PFSK-1 (cell line): ENCODE measurements around the gene HMCN2.

Source experiments
- SIN3A ChIP-seq: IDR thresholded peaks from 2 replicates; pipeline ENCODE4 v1.6.1; 2012; ENCODE audit warnings: mild to moderate bottlenecking, low read length, moderate library complexity, borderline replicate concordance; ENCODE audit not compliant: insufficient read depth
- TAF1 ChIP-seq: IDR thresholded peaks from 2 replicates; pipeline ENCODE4 v1.6.1; 2012; ENCODE audit warnings: low read length, control low read depth, borderline replicate concordance; ENCODE audit not compliant: insufficient read depth
- TF ChIP-seq, protein P1 (sequence below), 2 experiments: IDR thresholded peaks; 2 replicates each; pipeline versions ENCODE4 v1.6.1 to v1.8.0; 2011 to 2012; ENCODE audit warnings: low read depth in 2 of 2, low read length in 2 of 2, control low read depth in 1 of 2, inconsistent platforms in 1 of 2, mild to moderate bottlenecking in 1 of 2, moderate library complexity in 1 of 2; ENCODE audit not compliant: insufficient read depth in 1 of 2

DNA sequence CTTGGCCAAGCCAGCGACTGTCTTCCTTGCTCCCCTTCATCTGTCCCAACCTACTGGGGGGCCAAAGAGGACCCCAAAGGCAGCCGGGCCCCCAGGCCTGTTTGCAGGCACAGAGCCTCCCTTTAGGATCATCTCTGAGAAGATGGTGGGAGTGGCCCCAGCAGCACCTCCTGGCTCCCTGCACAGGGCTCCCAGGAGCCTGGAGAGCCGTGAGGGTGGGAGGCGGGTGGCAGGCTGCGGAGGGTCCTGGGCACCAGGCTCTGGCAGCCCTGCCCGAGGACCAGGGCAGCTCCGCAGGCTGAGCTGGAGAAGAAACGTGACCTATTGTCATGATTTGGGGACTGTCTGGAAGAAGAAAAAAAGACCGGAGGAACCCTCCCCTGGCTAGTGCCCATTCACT is 212.6 kb downstream of the HMCN2 start:
- no peak for TF ChIP-seq SIN3A
- TF ChIP-seq TAF1 = no peak
- TF ChIP-seq, protein P1, sequence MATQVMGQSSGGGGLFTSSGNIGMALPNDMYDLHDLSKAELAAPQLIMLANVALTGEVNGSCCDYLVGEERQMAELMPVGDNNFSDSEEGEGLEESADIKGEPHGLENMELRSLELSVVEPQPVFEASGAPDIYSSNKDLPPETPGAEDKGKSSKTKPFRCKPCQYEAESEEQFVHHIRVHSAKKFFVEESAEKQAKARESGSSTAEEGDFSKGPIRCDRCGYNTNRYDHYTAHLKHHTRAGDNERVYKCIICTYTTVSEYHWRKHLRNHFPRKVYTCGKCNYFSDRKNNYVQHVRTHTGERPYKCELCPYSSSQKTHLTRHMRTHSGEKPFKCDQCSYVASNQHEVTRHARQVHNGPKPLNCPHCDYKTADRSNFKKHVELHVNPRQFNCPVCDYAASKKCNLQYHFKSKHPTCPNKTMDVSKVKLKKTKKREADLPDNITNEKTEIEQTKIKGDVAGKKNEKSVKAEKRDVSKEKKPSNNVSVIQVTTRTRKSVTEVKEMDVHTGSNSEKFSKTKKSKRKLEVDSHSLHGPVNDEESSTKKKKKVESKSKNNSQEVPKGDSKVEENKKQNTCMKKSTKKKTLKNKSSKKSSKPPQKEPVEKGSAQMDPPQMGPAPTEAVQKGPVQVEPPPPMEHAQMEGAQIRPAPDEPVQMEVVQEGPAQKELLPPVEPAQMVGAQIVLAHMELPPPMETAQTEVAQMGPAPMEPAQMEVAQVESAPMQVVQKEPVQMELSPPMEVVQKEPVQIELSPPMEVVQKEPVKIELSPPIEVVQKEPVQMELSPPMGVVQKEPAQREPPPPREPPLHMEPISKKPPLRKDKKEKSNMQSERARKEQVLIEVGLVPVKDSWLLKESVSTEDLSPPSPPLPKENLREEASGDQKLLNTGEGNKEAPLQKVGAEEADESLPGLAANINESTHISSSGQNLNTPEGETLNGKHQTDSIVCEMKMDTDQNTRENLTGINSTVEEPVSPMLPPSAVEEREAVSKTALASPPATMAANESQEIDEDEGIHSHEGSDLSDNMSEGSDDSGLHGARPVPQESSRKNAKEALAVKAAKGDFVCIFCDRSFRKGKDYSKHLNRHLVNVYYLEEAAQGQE (IDR thresholded peaks at IDR 0.05; ENCODE audit: insufficient read depth in 1 of 2, low read depth in 2 of 2, low read length in 2 of 2) = no peak
